KMS-11 (cell line): ENCODE data around the gene MYO1H.

Experiments used
- H2AFZ ChIP-seq: fragments of 200-600 bp; sonication (generic); 2 replicates; pipeline ENCODE4 v1.6.1; 2016; ENCODE audit warnings: antibody characterized with exemption, mixed run types, low read depth
- H3K27ac ChIP-seq: fragments of 200-600 bp; sonication (generic); 2 replicates; pipeline ENCODE4 v1.6.1; 2016; ENCODE audit warnings: mild to moderate bottlenecking, mixed run types
- H3K27me3 ChIP-seq: fragments of 200-600 bp; sonication (generic); 2 replicates; pipeline ENCODE4 v1.6.1; 2017; ENCODE audit warnings: mild to moderate bottlenecking, low read depth, mixed run types, moderate library complexity; ENCODE audit not compliant: insufficient read depth
- H3K36me3 ChIP-seq: fragments of 200-600 bp; sonication (generic); 2 replicates; pipeline ENCODE4 v1.6.1; 2017; ENCODE audit warnings: mild to moderate bottlenecking, mixed run types; ENCODE audit not compliant: insufficient read depth
- H3K4me1 ChIP-seq: fragments of 200-600 bp; sonication (generic); 2 replicates; pipeline ENCODE4 v1.6.1; 2016; ENCODE audit warnings: mild to moderate bottlenecking, low read depth, mixed run types; ENCODE audit not compliant: poor library complexity, severe bottlenecking
- H3K4me2 ChIP-seq: fragments of 200-600 bp; sonication (generic); 2 replicates; pipeline ENCODE4 v1.7.0; 2016; ENCODE audit warnings: mild to moderate bottlenecking, mixed run types
- H3K4me3 ChIP-seq: fragments of 200-600 bp; sonication (generic); IDR thresholded peaks from 2 replicates; pipeline ENCODE4 v1.6.1; 2017; ENCODE audit warnings: low read depth, low read length, mixed read lengths; ENCODE audit not compliant: insufficient read depth
- H3K79me2 ChIP-seq: fragments of 200-600 bp; sonication (generic); 2 replicates; pipeline ENCODE4 v1.6.1; 2016; ENCODE audit warnings: low read depth, mixed run types; ENCODE audit not compliant: insufficient read depth
- H3K9ac ChIP-seq: fragments of 200-600 bp; sonication (generic); 2 replicates; pipeline ENCODE4 v1.6.1; 2016; ENCODE audit warnings: mild to moderate bottlenecking, mixed run types
- H4K20me1 ChIP-seq: fragments of 200-600 bp; sonication (generic); 2 replicates; pipeline ENCODE4 v1.6.1; 2016; ENCODE audit warnings: mild to moderate bottlenecking, mixed run types; ENCODE audit not compliant: insufficient read depth
- TF ChIP-seq, protein P1 (sequence below): fragments of 200-600 bp; sonication (generic); conservative IDR thresholded peaks from 2 replicates; pipeline ENCODE4 v1.6.1; 2017; ENCODE audit warnings: low read depth, mild to moderate bottlenecking, antibody characterized with exemption, low read length, moderate library complexity, mixed read lengths

The MYO1H gene

DNA sequence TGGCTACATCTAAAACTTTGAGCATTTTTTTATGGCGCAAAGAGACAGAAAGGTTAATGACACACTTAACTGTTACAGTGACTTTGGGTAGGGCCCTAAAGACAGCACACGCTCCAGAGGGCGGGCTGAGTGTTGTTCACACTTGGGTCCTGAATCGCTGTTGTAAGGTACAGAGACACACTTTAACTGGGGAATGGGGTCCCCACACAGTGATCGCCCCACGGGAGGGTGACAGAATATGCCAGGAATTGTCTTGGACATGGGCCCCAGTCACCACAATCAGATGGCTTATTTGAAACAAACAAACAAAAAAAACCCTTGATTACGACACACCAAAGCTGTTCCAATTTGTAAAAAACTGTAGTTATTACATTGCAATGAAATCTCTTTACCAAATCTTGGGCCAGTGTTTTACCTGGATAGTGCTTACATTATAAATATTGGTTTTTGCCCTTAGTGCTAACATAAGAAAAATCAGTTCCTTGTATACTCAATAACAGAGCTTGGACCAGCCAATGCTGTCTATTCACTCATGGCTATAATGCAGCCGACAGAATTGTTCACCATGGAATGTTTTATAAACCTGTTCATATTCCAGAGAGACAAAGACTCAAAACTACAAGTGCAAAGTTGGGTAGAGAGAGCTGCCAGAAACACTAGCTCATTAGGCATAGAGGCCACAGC is 101.1 kb downstream of the MYO1H start:
- Histone ChIP-seq H3K27me3 (no peaks in the 10 kb centered on the region), H2AFZ (no peak overlapping the region), H3K4me3 (no peak overlapping the region), H4K20me1 (no peaks in the 10 kb centered on the region), H3K9ac (no peak overlapping the region), H3K27ac (no peak overlapping the region), H3K4me2 (no peak overlapping the region), H3K79me2 (no peaks in the 10 kb centered on the region), H3K36me3 (no peaks in the 10 kb centered on the region), H3K4me1 (no peaks in the 10 kb centered on the region)
- TF ChIP-seq, protein P1, sequence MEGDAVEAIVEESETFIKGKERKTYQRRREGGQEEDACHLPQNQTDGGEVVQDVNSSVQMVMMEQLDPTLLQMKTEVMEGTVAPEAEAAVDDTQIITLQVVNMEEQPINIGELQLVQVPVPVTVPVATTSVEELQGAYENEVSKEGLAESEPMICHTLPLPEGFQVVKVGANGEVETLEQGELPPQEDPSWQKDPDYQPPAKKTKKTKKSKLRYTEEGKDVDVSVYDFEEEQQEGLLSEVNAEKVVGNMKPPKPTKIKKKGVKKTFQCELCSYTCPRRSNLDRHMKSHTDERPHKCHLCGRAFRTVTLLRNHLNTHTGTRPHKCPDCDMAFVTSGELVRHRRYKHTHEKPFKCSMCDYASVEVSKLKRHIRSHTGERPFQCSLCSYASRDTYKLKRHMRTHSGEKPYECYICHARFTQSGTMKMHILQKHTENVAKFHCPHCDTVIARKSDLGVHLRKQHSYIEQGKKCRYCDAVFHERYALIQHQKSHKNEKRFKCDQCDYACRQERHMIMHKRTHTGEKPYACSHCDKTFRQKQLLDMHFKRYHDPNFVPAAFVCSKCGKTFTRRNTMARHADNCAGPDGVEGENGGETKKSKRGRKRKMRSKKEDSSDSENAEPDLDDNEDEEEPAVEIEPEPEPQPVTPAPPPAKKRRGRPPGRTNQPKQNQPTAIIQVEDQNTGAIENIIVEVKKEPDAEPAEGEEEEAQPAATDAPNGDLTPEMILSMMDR: no peak

DNA sequence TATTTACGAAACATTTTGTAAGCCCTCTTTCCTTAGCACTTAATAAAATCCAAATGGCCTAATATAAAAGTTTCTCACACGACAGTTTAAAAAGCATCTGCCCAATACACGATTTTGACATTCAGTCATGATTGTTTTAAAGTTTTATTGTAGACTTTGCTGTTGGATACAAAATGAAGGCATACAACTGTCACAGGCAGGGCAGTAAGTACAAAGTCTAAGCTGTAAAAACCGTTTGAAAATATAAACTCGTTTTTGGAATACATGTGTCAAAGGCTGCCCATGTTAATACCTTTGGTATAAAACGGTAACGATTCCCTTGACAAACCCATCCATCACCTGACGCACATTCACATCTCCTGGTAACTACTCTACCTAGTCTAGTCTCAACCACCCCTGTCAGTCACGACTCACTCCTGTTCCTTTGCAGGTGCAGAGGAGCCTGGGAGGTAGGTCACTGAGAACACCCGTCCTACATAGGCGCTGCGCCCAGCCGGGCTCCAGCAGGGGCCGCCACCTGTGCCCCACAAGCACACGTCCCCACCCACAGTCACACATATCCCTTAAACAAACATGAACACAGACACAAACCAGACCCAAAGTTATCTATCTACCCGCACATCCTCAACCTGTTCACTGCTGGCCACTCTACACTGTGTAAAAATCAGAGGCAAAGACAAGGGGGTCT is 102.3 kb downstream of the MYO1H start:
- Histone ChIP-seq H3K79me2 (no peaks in the 10 kb centered on the region), H2AFZ (no peak overlapping the region), H3K36me3 (no peaks in the 10 kb centered on the region), H4K20me1 (no peaks in the 10 kb centered on the region), H3K9ac (no peak overlapping the region), H3K27me3 (no peaks in the 10 kb centered on the region), H3K4me3 (no peak overlapping the region), H3K4me2 (no peak overlapping the region), H3K4me1 (no peaks in the 10 kb centered on the region), H3K27ac (no peak overlapping the region)
- TF ChIP-seq, protein P1: no peak

DNA sequence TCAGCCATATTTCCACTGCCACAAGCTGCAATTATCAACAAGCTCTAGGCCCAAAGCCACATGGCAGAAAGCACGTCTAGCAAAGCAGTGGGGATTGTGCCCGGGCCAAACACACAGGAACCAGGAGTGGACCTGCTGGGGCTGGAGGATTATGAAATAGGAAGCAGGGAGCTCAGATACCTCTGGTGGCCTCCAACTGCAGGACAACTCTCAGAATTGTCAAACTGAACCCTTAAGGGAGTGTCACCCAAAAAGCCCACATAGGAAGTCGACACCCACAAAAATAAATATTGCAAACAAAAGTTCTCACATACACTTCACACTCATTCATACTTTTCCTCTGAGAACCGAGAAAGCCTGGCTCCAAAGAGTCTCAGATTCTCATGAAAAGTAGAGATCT is 103.3 kb downstream of the MYO1H start:
- Histone ChIP-seq H4K20me1 (no peaks in the 10 kb centered on the region), H3K79me2 (no peaks in the 10 kb centered on the region), H3K27me3 (no peaks in the 10 kb centered on the region), H3K9ac (no peak overlapping the region), H3K27ac (no peak overlapping the region), H2AFZ (no peak overlapping the region), H3K36me3 (no peaks in the 10 kb centered on the region), H3K4me1 (no peaks in the 10 kb centered on the region), H3K4me2 (no peak overlapping the region), H3K4me3 (no peak overlapping the region)
- TF ChIP-seq, protein P1: no peak

DNA sequence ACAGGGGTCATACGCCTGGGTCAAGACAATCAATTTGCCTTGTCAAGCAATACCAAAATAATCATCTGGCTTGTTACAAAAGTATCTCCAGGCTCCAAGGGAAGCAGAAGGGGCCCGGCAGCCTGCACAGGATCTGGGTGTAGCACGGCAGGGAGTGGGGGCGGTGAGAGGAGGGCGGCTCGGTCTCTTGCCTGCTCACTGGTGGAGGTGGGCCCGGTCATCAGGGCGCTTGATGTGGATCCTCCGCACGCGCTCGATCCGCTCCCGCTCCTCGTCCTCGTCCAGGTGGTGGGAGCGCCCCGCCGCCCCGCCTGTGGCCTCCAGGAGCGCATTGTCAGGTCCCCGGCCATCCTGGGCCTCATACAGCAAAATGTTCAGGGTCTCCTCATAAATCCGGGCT is 103.7 kb downstream of the MYO1H start:
- Histone ChIP-seq H3K36me3 (no peaks in the 10 kb centered on the region), H3K4me3 (no peak overlapping the region), H3K9ac (no peak overlapping the region), H3K4me1 (no peaks in the 10 kb centered on the region), H2AFZ (no peak overlapping the region), H3K4me2 (no peak overlapping the region), H3K79me2 (no peaks in the 10 kb centered on the region), H3K27me3 (no peaks in the 10 kb centered on the region), H4K20me1 (no peaks in the 10 kb centered on the region), H3K27ac (no peak overlapping the region)
- TF ChIP-seq, protein P1: no peak
